ENCODE measurements around the gene NCOA7.

DNA sequence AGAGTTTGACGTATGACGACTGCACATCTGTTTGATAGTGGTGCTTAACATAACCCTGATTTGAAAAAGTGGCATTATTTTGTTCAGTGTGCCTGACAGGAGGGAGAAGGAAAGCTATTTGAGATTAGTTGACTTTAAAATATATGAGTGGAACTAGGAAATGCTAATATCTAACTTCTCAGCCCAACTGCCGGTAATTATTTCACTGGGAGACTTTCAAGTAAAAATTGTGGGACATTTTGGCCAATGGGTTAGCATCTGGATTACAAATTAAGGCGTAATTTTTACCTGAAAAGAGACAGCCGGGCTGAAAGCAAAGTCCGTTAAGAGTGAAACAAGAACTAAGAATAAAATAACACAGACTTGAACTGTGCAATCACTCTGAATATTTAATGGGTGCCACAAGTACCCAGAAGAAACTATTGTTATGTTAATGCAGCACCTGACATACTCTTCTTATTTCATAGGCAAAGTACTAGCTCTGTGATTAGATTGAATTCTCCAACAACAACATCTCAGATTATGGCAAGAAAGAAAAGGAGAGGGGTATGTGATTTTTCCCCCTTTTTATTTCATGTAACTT lies 39.3 kb upstream of the NCOA7 start:
- TF ChIP-seq ZNF274 (IDR thresholded peaks at IDR 0.05; ENCODE audit: low read depth, low read length), result no peak
- TF ChIP-seq SIN3A (IDR thresholded peaks at IDR 0.05; ENCODE audit: low read depth), result no peak
- TF ChIP-seq, protein P1, sequence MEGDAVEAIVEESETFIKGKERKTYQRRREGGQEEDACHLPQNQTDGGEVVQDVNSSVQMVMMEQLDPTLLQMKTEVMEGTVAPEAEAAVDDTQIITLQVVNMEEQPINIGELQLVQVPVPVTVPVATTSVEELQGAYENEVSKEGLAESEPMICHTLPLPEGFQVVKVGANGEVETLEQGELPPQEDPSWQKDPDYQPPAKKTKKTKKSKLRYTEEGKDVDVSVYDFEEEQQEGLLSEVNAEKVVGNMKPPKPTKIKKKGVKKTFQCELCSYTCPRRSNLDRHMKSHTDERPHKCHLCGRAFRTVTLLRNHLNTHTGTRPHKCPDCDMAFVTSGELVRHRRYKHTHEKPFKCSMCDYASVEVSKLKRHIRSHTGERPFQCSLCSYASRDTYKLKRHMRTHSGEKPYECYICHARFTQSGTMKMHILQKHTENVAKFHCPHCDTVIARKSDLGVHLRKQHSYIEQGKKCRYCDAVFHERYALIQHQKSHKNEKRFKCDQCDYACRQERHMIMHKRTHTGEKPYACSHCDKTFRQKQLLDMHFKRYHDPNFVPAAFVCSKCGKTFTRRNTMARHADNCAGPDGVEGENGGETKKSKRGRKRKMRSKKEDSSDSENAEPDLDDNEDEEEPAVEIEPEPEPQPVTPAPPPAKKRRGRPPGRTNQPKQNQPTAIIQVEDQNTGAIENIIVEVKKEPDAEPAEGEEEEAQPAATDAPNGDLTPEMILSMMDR (IDR thresholded peaks at IDR 0.05 in 2 of 3, conservative IDR thresholded peaks at IDR 0.05 in 1 of 3; ENCODE audit: borderline replicate concordance in 1 of 3, insufficient read depth in 1 of 3, low read depth in 2 of 3, low read length in 2 of 3), result no peak
- TF ChIP-seq JUND (IDR thresholded peaks at IDR 0.05), result no peak
- TF ChIP-seq ZFX (IDR thresholded peaks at IDR 0.05), result no peak
- TF ChIP-seq POLR2AphosphoS5 (IDR thresholded peaks at IDR 0.05; ENCODE audit: low read depth, low read length), result no peak
- no peak for TF ChIP-seq MAX (IDR thresholded peaks at IDR 0.05)
- TF ChIP-seq POLR2A (IDR thresholded peaks at IDR 0.05; ENCODE audit: borderline replicate concordance, extremely low read depth, insufficient read depth, insufficient read length), result no peak
- no peak for TF ChIP-seq RAD21 (IDR thresholded peaks at IDR 0.05; ENCODE audit: low read depth)
- no peak for TF ChIP-seq EZH2 (IDR thresholded peaks at IDR 0.05)
- no peak for TF ChIP-seq SRF (IDR thresholded peaks at IDR 0.05; ENCODE audit: low read depth)
- TF ChIP-seq CEBPB (IDR thresholded peaks at IDR 0.05; ENCODE audit: low read depth), result no peak
- no peak for TF ChIP-seq EGR1 (IDR thresholded peaks at IDR 0.05; ENCODE audit: low read depth)
